ENCODE measurements around the gene YPEL2.

DNA sequence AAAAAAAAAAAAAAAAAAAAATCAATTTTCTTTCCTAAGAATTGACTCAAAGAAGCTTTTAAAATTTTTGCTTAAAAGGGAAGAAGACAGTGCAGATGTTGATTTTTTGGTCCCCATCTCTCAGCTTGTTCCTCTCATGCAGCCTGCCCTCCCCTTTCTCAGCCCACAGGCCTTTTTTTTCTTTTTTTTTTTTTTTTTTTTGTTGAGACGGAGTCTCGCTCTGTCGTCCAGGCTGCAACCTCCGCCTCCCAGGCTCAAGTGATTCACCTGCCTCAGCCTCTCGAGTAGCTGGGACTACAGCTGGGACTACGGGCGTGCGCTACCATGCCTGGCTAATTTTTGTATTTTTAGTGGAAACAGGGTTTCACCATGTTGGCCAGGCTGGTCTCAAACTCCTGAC lies 17.7 kb downstream of the YPEL2 start:
- TF ChIP-seq SMC3 (IDR thresholded peaks at IDR 0.05; ENCODE audit: low read depth, low read length), result no peak
- TF ChIP-seq, protein P1, sequence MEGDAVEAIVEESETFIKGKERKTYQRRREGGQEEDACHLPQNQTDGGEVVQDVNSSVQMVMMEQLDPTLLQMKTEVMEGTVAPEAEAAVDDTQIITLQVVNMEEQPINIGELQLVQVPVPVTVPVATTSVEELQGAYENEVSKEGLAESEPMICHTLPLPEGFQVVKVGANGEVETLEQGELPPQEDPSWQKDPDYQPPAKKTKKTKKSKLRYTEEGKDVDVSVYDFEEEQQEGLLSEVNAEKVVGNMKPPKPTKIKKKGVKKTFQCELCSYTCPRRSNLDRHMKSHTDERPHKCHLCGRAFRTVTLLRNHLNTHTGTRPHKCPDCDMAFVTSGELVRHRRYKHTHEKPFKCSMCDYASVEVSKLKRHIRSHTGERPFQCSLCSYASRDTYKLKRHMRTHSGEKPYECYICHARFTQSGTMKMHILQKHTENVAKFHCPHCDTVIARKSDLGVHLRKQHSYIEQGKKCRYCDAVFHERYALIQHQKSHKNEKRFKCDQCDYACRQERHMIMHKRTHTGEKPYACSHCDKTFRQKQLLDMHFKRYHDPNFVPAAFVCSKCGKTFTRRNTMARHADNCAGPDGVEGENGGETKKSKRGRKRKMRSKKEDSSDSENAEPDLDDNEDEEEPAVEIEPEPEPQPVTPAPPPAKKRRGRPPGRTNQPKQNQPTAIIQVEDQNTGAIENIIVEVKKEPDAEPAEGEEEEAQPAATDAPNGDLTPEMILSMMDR (IDR thresholded peaks at IDR 0.05), result no peak
- TF ChIP-seq FOXJ3 (CRISPR knock-in tag; IDR thresholded peaks at IDR 0.05), result no peak
- TF ChIP-seq MAX (IDR thresholded peaks at IDR 0.05; ENCODE audit: low read depth), result no peak

All from SK-N-SH (cell line).